ENCODE results near the gene CERCAM.

- TF ChIP-seq CTCF (optimal IDR thresholded peaks at IDR 0.05 in 1 of 3, IDR thresholded peaks at IDR 0.05 in 1 of 3, conservative IDR thresholded peaks at IDR 0.05 in 1 of 3; ENCODE audit: extremely low read depth in 1 of 3, insufficient read depth in 2 of 3, low read length in 3 of 3) (no peak), EZH2 (IDR thresholded peaks at IDR 0.05; ENCODE audit: low read length) (no peak)
Observed at GRCh38 chr9:128473104-128473503, 52.4 kb downstream of the CERCAM start.

Data from keratinocyte (primary cell).